ENCODE results near the gene AMBRA1.

The AMBRA1 gene

GRCh38 chr11:46356924-46357482 lies 236.8 kb downstream of the AMBRA1 start:
- WGBS (ENCODE audit: insufficient coverage, insufficient read length), result no CpG with 5 or more reads among the region's 7 CpGs

DNA sequence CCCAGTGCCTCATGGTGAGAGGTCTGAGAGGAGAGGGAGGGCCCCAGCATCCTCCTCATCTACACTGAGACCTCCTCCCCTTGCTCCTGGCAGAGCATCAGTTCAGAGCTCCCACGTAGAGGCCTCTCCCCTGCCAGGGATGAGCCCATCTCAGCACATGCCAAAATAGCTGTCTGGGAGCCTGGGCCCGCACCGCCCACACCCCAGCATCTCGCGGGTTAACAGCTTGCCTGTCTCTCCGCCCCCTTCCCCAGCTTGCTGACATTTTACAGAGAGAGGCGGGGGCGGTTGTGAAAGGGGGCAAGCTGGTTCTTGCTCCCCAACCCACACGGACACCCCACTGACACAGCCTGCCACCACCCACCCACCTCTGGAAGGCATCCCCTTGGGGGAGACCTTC lies 240.1 kb downstream of the AMBRA1 start:
- 0 out of 2 replicates have a peak, but pooled peaks cover 3% of the 10 kb centered on the region for H3K36me3 ChIP-seq (ENCODE audit: control insufficient read depth, insufficient read depth, low read length)
- no peak overlapping the region for H3K27ac ChIP-seq (ENCODE audit: low read length)
- peaks cover 14% of the 10 kb centered on the region for H3K4me1 ChIP-seq (ENCODE audit: control insufficient read depth, insufficient read depth, low read length)
- no peak for DNase-seq (ENCODE audit: low read depth, low spot score)
- whole genome bisulfite sequencing (ENCODE audit: insufficient coverage, insufficient read length), result no CpG with 5 or more reads among the region's 9 CpGs
- H3K27me3 ChIP-seq (ENCODE audit: control insufficient read depth, insufficient read depth, low read length), result no peaks in the 10 kb centered on the region
- no peak overlapping the region for H3K4me3 ChIP-seq (ENCODE audit: low read length)
- no peaks in the 10 kb centered on the region for H3K9me3 ChIP-seq (ENCODE audit: control insufficient read depth, insufficient read depth, low read length)

More at GRCh38 chr11:46356924-46357482, 236.8 kb downstream of the AMBRA1 start:
- Histone ChIP-seq H3K4me3 (ENCODE audit: low read length) (no peak overlapping the region), H3K36me3 (ENCODE audit: control insufficient read depth, insufficient read depth, low read length) (no peaks in the 10 kb centered on the region), H3K27me3 (ENCODE audit: control insufficient read depth, insufficient read depth, low read length) (no peaks in the 10 kb centered on the region), H3K27ac (ENCODE audit: low read length) (no peak overlapping the region), H3K9me3 (ENCODE audit: control insufficient read depth, insufficient read depth, low read length) (no peaks in the 10 kb centered on the region), H3K4me1 (ENCODE audit: control insufficient read depth, insufficient read depth, low read length) (peaks cover 12% of the 10 kb centered on the region)
- no peak for DNase-seq (ENCODE audit: low read depth, low spot score)

DNA sequence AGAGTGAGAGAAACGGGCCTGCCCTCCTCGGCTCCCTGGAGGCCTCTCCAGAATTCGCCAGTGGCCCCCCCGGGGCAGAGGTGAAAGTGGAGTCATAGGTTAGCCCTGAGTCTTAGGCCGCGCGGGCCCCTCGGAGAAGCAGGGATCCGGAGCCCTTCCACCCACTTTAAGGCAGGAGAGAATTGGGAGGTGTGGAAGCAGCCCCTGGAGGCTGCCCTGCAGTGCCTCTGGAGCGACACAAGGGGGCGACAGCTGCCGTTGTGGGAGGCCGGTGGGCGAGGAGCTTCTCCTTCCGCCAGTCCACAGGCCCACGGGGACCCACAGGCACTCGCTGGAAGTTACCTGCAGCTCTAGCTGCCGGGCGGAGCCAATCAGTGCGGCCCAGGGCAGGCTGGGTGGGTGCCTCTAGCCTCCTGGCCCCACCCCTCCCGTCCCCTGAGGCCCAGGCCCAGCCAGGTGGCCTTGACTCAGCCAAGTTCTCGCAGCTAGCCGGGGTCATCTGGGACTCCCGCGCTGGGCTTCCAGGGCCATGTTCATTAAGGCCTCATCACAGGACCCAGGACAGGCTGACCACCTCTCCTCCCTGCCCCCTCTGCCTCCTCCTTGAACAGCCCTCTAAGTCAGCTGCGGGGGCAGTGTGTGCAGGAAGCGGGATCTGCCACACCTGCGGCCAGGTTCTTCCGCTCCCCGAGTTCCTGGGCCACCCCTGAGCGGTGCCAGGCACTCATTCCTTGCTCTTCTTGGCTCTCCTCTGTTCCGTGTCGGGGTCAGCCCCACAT lies 241.6 kb downstream of the AMBRA1 start:
- H3K4me3 ChIP-seq (ENCODE audit: low read length), result no peak overlapping the region
- no peaks in the 10 kb centered on the region for H3K9me3 ChIP-seq (ENCODE audit: control insufficient read depth, insufficient read depth, low read length)
- H3K36me3 ChIP-seq (ENCODE audit: control insufficient read depth, insufficient read depth, low read length), result 0 out of 2 replicates have a peak, but pooled peaks cover 3% of the 10 kb centered on the region
- no peak overlapping the region for H3K27ac ChIP-seq (ENCODE audit: low read length)
- peaks cover 12% of the 10 kb centered on the region for H3K4me1 ChIP-seq (ENCODE audit: control insufficient read depth, insufficient read depth, low read length)
- DNase-seq (ENCODE audit: low read depth, low spot score), result no peak
- H3K27me3 ChIP-seq (ENCODE audit: control insufficient read depth, insufficient read depth, low read length), result no peaks in the 10 kb centered on the region
- no CpG with 5 or more reads among the region's 33 CpGs for WGBS (ENCODE audit: insufficient coverage, insufficient read length)

GRCh38 chr11:46351606-46352005 lies 242.2 kb downstream of the AMBRA1 start:
- Histone ChIP-seq H3K4me3 (ENCODE audit: low read length) (no peak overlapping the region), H3K4me1 (ENCODE audit: control insufficient read depth, insufficient read depth, low read length) (peaks cover 12% of the 10 kb centered on the region), H3K36me3 (ENCODE audit: control insufficient read depth, insufficient read depth, low read length) (0 out of 2 replicates have a peak, but pooled peaks cover 3% of the 10 kb centered on the region), H3K27me3 (ENCODE audit: control insufficient read depth, insufficient read depth, low read length) (no peaks in the 10 kb centered on the region), H3K27ac (ENCODE audit: low read length) (no peak overlapping the region), H3K9me3 (ENCODE audit: control insufficient read depth, insufficient read depth, low read length) (no peaks in the 10 kb centered on the region)
- no CpG with 5 or more reads among the region's 5 CpGs for WGBS (ENCODE audit: insufficient coverage, insufficient read length)
- no peak for DNase-seq (ENCODE audit: low read depth, low spot score)

DNA sequence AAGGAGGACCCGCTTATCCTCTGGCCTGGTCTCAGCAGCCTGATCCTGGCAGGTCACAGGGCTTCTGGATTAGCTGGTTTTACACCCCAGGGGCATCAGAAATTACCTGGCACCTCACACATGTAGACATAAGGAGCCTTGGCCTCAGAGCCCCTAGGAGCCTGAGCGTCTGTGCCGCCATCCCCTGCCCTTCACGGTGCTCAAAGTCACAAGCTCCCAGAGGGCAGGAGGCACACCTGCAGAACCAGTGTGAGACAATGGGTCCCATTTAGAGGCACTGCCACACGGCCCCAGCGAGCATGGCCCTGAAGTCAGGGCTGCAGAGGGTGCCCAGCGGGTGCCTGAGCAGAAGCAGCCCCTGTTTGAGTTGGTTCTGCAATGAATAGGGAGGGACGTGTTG lies 242.7 kb downstream of the AMBRA1 start:
- Histone ChIP-seq H3K9me3 (ENCODE audit: control insufficient read depth, insufficient read depth, low read length) (no peaks in the 10 kb centered on the region), H3K4me3 (ENCODE audit: low read length) (no peak overlapping the region), H3K27me3 (ENCODE audit: control insufficient read depth, insufficient read depth, low read length) (no peaks in the 10 kb centered on the region), H3K27ac (ENCODE audit: low read length) (no peak overlapping the region), H3K4me1 (ENCODE audit: control insufficient read depth, insufficient read depth, low read length) (peaks cover 12% of the 10 kb centered on the region), H3K36me3 (ENCODE audit: control insufficient read depth, insufficient read depth, low read length) (0 out of 2 replicates have a peak, but pooled peaks cover 3% of the 10 kb centered on the region)
- no peak for DNase-seq (ENCODE audit: low read depth, low spot score)
- no CpG with 5 or more reads among the region's 8 CpGs for WGBS (ENCODE audit: insufficient coverage, insufficient read length)

- no peak overlapping the region for H3K27ac ChIP-seq (ENCODE audit: low read length)
- H3K4me1 ChIP-seq (ENCODE audit: control insufficient read depth, insufficient read depth, low read length), result peaks cover 12% of the 10 kb centered on the region
- 0 out of 2 replicates have a peak, but pooled peaks cover 3% of the 10 kb centered on the region for H3K36me3 ChIP-seq (ENCODE audit: control insufficient read depth, insufficient read depth, low read length)
- H3K9me3 ChIP-seq (ENCODE audit: control insufficient read depth, insufficient read depth, low read length), result no peaks in the 10 kb centered on the region
- no peak for DNase-seq (ENCODE audit: low read depth, low spot score)
- WGBS (ENCODE audit: insufficient coverage, insufficient read length), result no CpG with 5 or more reads among the region's 3 CpGs
- H3K4me3 ChIP-seq (ENCODE audit: low read length), result no peak overlapping the region
- H3K27me3 ChIP-seq (ENCODE audit: control insufficient read depth, insufficient read depth, low read length), result no peaks in the 10 kb centered on the region
Measured at GRCh38 chr11:46350695-46351094, 243.1 kb downstream of the AMBRA1 start.

DNA sequence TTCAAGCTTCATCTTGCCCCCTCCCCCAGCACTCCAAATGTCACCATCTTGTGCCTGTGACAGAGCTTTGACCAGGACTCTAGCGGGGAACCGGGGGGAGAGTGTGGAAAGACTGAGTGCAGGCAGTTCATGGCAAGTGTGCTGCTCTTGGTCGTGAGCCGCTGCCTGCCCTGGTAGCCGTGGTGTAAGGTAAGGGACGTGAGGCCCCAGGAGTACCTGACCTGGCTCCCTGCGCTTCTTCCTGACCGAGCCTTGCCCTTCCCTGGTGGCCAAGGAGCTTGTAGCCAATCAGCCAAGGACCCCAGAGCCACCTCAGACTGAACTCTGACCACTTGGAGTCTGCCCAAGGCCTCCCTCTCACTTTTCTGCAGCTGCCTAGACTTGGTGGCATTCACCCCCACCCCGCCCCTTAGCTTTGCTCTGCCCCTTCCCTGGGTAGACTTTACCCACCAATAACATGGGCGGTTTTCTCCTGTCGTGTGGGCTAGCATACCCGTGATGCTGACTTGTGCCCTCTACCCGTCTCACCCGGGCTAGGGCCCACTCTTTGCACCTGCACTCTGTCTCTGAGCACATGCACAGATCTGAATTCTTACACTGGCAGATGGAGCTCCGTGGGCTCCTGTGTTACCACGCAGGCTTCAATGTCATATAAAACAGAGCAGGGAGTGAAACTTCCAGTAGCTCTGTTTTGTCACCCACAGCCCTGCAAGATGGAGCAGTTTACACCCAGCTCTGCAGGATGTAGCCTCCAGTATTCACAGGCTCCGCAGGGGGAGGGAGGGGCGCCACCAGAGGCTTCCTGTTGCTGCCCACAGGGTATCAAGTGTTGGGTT lies 245.0 kb downstream of the AMBRA1 start:
- DNase-seq (ENCODE audit: low read depth, low spot score), result no peak
- Histone ChIP-seq H3K27me3 (ENCODE audit: control insufficient read depth, insufficient read depth, low read length) (no peaks in the 10 kb centered on the region), H3K36me3 (ENCODE audit: control insufficient read depth, insufficient read depth, low read length) (0 out of 2 replicates have a peak, but pooled peaks cover 3% of the 10 kb centered on the region), H3K4me3 (ENCODE audit: low read length) (no peak overlapping the region; the same call in 1 of the 2 replicates), H3K27ac (ENCODE audit: low read length) (no peak overlapping the region), H3K9me3 (ENCODE audit: control insufficient read depth, insufficient read depth, low read length) (no peaks in the 10 kb centered on the region), H3K4me1 (ENCODE audit: control insufficient read depth, insufficient read depth, low read length) (peaks cover 16% of the 10 kb centered on the region)
- WGBS (ENCODE audit: insufficient coverage, insufficient read length), result no CpG with 5 or more reads among the region's 18 CpGs

- Histone ChIP-seq H3K9me3 (ENCODE audit: control insufficient read depth, insufficient read depth, low read length) (no peaks in the 10 kb centered on the region), H3K4me3 (ENCODE audit: low read length) (peak overlapping the region; percentile 91), H3K36me3 (ENCODE audit: control insufficient read depth, insufficient read depth, low read length) (0 out of 2 replicates have a peak, but pooled peaks cover 3% of the 10 kb centered on the region), H3K27me3 (ENCODE audit: control insufficient read depth, insufficient read depth, low read length) (no peaks in the 10 kb centered on the region), H3K4me1 (ENCODE audit: control insufficient read depth, insufficient read depth, low read length) (peaks cover 15% of the 10 kb centered on the region), H3K27ac (ENCODE audit: low read length) (no peak overlapping the region)
- no peak for DNase-seq (ENCODE audit: low read depth, low spot score)
- WGBS (ENCODE audit: insufficient coverage, insufficient read length), result no CpG with 5 or more reads among the region's 63 CpGs
Measured at GRCh38 chr11:46347637-46348311, 246.0 kb downstream of the AMBRA1 start.

- Histone ChIP-seq H3K4me1 (ENCODE audit: control insufficient read depth, insufficient read depth, low read length) (peaks cover 12% of the 10 kb centered on the region), H3K4me3 (ENCODE audit: low read length) (peak within 1 kb of the TSS; percentile 91), H3K27me3 (ENCODE audit: control insufficient read depth, insufficient read depth, low read length) (no peaks in the 10 kb centered on the region), H3K27ac (ENCODE audit: low read length) (no peak within 1 kb of the TSS), H3K9me3 (ENCODE audit: control insufficient read depth, insufficient read depth, low read length) (no peaks in the 10 kb centered on the region), H3K36me3 (ENCODE audit: control insufficient read depth, insufficient read depth, low read length) (0 out of 2 replicates have a peak, but pooled peaks cover 3% of the 10 kb centered on the region)
- no CpG with 5 or more reads among the region's 80 CpGs for WGBS (ENCODE audit: insufficient coverage, insufficient read length)
- no peak for DNase-seq (ENCODE audit: low read depth, low spot score)
Measured at GRCh38 chr11:46346886-46347636, 246.8 kb downstream of the AMBRA1 start, which contains the start of gene DGKZ. Gene DGKZ (plus strand): TSS chr11:46347463. CDS start chr11:46347660, 197 bp downstream.

Data from iPS DF 6.9 (cell line).